PC-9 (cell line): ENCODE measurements around the gene KDM4F.
"Not testable (repeated sequence)": the region's sequence is repeated elsewhere in the genome, so short reads cannot be mapped to it uniquely, and the experiment has no call there.

Experiments
- EZH2 ChIP-seq: fragments of 200-600 bp; sonication (generic); IDR thresholded peaks from 2 replicates; pipeline ENCODE4 v1.8.0; 2017; ENCODE audit warnings: antibody characterized with exemption, low read depth
- TF ChIP-seq, protein P1 (sequence below): fragments of 200-600 bp; sonication (generic); conservative IDR thresholded peaks from 2 replicates; pipeline ENCODE4 v1.6.1; 2017; ENCODE audit warnings: mixed run types, antibody characterized with exemption, mild to moderate bottlenecking, moderate library complexity

DNA sequence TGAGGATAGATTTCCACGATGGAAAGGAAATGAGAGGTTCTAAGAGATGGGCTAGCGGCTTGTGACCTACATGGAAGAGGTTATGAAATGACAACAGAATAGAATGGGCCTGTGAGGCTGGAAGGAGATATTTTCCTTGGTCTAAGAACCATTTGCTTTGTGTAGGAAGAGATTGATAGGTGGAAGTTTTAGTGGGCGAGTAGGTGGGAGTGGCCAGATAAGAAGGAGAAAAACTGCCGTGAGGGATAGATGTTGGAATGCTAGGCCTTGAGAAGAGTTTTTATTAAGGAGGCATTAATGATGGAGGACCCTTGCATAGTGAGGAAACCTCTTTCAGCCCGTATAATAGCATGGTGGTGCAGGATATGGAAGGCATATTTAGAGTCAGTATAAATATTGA is 27.8 kb upstream of the KDM4F start:
- TF ChIP-seq, protein P1, sequence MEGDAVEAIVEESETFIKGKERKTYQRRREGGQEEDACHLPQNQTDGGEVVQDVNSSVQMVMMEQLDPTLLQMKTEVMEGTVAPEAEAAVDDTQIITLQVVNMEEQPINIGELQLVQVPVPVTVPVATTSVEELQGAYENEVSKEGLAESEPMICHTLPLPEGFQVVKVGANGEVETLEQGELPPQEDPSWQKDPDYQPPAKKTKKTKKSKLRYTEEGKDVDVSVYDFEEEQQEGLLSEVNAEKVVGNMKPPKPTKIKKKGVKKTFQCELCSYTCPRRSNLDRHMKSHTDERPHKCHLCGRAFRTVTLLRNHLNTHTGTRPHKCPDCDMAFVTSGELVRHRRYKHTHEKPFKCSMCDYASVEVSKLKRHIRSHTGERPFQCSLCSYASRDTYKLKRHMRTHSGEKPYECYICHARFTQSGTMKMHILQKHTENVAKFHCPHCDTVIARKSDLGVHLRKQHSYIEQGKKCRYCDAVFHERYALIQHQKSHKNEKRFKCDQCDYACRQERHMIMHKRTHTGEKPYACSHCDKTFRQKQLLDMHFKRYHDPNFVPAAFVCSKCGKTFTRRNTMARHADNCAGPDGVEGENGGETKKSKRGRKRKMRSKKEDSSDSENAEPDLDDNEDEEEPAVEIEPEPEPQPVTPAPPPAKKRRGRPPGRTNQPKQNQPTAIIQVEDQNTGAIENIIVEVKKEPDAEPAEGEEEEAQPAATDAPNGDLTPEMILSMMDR: not testable (repeated sequence)
- TF ChIP-seq EZH2: not testable (repeated sequence)
